GM19324 (cell line): ENCODE measurements around the gene DGKB.
"Not testable (repeated sequence)": the region's sequence is repeated elsewhere in the genome, so short reads cannot be mapped to it uniquely, and the experiment has no call there.

Source experiments
- ATAC-seq: cut with Tn5 transposase; IDR thresholded peaks from one replicate; pipeline ENCODE4 v1.9.1; 2021; ENCODE audit warnings: mild to moderate bottlenecking, moderate library complexity; ENCODE audit not compliant: unreplicated experiment, low FRiP score

Gene DGKB

DNA sequence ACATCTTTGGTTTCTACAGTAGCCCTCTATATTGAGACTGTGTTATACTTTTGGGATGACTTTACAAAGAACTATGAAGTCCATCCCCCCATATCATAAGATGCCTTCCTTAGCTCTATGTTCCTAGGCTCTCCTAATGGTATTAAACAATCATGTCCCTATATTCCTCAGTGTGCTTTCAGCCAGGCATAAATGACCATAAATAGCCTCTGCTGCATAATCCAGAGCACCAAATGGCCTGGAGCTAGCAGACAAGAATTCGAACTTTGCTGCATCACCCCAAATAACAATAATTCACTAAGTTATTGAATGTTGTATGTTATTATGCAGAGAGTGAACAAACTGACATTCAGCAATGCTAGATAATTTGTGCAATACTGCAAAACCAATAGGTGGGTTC is 405.2 kb downstream of the DGKB start:
- no peak for ATAC-seq

DNA sequence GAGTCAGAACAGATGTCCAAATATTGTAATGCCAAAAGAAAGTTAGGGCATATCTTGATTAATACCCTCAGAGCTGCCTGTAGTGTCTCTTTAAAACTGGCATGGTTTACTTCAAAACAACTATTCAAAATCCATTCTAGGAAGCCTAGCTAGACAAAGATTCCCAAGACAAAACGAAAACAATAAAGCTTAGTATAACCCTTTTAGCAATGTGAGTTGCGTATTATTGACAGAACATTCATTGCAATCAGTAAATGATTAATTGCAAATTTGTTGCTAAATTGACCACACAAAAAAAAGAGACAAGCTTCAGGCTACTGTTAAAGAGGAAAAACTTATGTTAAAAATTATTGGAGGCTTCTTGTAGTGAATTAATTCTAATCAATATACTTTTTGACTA is 406.9 kb downstream of the DGKB start:
- no peak for ATAC-seq

DNA sequence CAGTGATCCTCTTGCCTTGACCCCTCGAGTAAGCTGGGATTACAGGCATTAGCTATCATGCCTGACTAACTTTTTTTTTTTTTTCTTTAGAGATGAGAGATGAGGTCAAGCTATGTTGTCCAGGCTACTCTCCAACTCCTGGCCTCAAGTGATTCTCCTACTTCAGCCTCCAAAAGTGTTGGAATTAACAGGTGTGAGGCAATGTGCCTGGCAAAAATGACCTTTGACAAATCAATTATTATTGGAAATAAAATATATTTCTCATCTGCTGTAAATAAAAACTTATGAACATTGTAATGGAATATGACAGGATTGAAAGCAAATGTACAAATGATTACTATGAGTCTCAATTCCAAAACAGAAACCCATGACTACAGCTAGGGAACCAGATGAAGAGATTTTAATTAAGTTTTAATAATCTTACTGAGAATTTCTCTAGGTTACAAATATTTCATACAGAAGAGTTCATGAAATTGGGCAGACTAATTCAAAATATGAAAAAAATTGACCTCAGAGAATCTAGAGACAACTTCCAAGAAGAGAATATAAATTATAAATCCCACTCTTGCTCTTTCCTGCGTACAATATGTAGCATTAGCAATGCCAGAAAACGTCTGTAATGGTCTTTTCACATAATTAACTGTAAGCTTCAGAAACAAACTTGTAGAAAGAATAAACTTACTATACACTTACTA is 414.7 kb downstream of the DGKB start:
- no peak for ATAC-seq

DNA sequence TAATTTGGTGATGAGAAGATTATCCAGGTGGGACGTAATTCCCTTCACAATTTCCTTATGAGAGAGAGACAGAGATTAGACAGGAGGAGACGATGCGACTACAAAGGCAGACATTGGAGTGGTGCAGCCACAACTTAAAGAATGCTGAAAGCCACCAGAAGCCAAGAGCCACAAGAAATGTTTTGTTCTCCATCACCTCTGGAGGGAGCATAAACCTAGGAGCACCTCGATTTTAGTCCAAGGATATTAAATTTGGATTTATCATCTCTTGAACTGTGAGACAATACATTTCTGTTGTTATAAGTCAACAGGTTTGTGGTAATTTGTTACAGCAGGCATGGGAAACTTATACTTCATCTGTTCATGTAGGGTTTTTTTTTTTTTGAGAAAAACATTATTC is 418.9 kb downstream of the DGKB start:
- ATAC-seq, result no peak

DNA sequence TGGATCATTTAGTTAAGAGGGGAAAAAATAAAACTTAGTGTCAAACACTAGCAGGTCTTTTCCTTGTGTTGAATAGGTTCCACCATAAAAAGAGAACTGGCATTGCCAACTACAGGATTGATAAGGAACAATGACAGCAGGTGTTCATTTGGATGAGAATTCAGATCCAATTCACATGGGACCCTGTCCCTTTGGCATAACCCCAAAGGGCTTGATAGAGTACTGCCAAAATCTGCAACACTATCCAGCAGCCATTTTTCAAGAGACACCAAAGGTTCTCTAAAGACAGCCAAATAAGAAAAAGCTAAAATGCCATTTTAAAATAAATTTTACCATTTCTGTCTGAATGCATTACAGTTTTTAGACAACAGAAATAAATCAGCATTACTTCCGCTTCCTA is 422.3 kb downstream of the DGKB start:
- ATAC-seq, result no peak

DNA sequence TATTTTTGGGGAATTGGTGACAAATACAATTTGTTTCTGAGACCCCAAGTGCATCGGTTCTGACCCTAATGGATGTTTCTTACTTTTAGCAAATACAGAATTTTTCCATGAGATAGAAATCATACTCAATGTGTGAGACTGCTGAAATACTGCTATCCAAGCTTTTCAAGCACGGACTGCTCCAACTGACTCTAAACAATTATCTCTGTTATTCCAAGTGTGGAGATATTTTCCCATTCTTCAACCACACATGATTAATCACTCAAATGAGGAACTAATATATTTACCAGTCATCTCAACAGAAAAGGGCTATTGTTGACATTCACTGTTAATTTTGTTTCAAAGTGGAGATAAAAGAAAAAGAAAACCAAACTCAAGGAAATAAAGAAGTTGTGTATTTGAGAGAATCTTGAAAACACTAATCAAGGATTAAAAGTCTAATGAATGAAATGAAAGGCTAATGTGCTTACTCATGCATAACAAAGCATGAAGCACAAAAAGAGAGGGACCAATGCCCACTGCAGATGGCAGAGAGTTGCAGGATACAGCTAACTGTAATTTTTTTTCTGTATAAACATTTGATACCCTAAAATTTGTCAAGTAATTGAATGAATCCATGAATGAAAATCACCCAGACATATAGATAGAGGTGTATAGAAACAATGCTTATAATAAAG is 423.6 kb downstream of the DGKB start:
- no peak for ATAC-seq

DNA sequence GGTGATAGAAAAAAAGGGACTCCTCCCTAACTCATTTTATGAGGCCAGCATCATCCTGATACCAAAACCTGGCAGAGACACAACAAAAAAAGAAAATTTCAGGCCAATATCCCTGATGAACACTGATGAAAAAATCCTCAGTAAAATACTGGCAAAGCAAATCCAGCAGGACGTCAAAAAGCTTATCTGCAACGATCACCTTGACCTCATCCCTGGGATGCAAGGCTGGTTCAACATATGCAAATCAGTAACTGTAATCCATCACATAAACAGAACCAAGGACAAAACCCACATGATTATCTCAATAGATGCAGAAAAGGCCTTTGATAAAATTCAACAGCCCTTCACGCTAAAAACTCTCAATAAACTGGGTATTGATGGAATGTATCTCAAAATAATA is 440.8 kb downstream of the DGKB start:
- not testable (repeated sequence) for ATAC-seq

DNA sequence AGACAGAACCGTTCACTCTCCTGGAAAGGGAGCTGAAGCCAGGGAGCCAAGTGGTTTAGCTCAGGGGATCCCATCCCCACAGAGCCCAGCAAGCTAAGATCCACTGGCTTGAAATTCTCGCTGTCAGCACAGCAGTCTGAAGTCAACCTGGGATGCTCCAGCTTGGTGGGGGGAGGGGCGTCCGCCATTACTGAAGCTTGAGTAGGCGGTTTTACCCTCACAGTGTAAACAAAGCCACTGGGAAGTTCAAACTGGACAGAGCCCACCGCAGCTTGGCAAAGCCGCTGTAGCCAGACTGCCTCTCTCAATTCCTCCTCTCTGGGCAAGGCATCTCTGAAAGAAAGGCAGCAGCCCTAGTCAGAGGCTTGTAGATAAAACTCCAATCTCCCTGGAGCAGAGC is 443.7 kb downstream of the DGKB start:
- not testable (repeated sequence) for ATAC-seq

DNA sequence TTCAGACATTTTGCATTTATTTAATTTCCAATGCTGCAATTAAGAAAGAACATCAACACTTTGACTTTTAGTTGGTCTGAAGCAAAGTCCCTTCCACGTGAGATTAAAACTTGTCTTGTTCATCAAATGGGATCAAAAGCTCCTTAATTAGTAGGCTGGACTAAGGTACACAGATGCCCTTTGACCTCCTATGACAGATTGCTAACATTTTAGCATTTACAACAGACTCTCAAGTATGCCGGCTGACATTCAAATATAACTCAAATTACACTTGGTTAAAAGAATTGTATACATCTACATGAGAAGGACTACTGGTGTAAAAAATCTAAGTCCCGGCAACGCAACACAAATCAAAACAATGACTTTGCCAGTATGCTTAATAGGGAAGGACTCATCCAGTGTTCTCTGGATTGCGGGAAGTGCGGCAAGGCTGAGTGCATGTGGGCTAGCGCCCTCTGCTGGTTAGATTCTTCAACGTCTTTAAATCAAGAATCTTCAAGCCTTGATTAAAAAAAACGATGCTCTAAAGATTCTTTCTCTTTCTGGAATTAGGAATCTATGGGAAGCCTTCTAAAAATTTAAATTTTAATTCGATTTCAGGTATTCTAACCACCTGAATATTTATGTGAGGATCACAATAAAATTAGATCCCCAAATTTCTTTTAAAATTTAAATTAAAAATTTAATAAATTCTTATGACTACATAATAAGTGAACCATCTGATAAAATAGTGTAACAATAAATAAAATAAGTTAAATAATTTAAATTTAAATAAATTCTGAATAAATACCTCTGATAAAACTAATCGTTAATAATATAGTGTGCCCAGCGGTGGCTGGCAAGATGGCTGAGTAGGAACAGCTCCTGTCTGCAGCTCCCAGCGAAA is 444.7 kb downstream of the DGKB start:
- ATAC-seq, result no peak

DNA sequence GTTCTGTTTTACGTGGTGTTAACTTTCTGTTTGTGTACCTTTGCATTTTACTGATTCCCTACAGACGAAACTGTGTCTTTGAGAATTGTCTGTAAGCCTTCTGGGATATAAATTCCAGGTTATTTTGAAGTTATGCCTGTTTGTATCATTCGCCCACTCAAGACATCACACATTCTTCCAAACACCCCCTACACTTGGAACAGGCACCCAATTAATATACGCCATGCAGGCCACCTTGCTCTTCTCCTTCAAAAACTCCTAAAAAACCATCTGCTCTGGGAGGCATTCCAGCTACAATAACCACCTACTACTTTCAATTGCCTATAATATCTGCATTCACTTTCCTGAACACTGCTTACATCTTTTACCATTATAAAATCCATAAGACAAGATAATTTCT is 453.3 kb downstream of the DGKB start:
- ATAC-seq, result no peak

DNA sequence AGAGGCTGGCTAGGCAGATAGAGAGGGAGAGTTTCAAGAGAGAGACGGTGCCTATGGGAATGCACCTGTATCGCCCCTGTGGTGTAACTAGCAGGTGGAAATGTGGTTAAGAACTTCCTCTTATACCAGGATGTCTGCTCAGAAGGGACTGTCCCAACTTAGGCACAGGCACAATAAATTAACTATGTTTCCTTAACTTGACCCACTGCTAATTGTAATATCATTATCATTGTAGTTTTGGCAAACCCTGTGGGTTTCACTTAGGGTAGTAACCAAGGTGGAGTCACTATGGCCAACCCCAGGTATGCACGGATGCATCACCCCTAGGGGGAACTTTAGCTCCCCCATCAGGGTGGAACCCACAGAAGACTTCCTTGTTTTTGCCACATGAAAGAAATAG is 455.7 kb downstream of the DGKB start:
- ATAC-seq, result peak; percentile 44

DNA sequence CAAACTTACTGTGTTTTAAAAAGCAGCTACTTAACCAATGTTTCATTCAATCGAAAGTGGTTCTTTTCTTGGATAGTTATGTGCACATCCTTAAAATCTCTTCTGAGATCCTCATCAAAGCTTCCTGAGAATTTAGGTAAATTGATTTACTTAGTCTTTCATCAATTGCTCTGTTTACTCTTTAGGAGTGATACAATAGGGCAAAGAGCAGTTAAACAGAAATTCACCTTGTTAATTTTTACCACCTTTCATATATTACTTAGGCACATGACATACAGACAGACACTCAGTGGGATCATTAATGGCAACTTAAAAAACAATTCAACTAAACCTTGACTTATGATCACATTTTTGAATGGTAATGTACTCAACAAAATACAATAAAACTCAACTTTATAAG is 456.3 kb downstream of the DGKB start:
- ATAC-seq, result no peak

DNA sequence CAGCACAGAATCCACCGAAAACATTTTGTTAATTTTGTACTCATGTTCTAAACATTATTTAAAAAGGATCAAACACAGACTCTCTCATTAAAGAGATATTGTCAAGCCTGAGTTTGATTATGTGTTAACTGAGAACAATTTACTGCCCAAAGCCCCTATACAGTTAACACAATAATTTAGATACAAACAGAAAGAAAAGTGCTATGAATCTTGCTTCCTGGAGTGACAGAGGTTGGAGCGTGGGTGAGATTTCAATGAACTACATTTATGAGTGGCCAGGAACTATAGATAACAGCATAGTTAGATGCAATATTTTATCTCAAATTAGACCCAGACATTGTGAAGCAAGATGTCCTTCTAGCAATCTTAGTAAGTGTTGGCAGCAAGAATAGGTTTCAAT is 464.2 kb downstream of the DGKB start:
- no peak for ATAC-seq

DNA sequence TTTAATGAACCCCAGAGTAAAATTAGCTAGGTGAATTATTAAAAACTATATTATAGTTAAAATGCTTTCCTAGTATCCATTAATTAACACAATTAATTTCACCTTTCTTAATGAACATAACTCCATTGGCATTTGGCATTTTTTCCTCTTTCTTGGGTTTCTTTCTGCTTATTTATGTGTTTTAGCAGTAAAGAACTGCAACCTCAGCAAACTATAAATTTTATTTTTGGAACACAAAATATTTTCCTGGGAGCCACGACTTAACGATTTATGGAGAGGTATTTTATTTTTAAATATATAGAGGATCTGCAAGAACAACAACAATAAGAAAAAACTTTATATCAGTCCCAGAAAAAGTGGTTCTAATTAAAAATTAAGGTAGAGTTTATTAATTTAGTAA is 465.7 kb downstream of the DGKB start:
- ATAC-seq, result no peak

DNA sequence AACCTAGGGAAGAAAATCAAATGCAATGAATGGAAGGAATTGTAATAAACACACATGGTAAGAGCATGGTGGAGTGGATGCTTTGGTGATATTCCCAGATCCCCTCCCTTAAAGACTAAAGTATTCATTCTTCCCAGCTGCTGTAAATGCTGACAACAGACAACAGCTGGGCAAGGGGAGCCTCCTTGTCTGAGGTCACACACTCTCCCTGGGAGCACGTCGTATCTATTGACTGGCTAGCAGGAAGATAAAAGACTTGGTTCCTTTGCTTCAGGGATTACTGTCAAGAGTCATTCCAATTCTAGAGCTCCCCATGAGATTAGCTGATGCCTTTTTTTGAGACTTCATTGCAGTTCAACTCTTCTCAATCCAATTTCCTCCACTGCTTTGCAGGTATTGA is 469.6 kb downstream of the DGKB start:
- ATAC-seq, result no peak

DNA sequence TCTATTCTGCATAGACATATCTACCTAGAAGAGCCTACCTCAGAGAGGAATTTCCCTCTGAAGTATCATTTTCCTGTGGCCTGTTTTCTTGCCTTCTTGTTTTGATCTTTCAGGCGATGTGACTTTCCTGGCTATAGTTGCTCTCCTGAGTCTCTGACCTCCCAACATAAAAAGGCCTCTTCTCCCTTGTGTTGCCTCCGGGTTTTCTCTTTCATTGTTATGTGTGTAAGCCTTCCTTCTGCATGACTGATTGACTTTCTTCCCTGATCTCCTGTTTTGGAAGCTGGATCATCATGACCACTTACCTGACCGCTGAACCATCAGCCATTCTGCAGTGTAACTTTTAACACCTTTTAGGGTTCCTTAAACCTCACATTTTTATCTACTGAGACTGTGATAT is 471.6 kb downstream of the DGKB start:
- ATAC-seq, result no peak

DNA sequence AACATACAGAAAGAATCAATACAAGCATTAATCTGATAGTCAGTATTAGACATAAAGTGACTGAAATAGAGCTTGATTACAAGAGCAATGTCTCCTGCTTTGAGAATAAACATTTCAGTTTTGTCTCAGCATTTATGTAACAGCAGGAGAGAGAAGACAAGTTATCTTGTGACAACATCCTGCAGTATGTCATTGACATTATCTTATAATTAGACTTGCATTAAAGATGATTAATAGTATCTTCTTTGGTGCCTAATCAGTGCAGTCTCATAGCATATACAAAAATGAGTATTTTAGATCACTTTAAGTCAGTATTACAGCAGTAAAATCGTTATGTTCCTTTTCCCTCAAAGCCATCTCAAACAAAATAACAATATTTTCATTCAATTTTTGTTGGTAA is 477.0 kb downstream of the DGKB start:
- ATAC-seq, result no peak

DNA sequence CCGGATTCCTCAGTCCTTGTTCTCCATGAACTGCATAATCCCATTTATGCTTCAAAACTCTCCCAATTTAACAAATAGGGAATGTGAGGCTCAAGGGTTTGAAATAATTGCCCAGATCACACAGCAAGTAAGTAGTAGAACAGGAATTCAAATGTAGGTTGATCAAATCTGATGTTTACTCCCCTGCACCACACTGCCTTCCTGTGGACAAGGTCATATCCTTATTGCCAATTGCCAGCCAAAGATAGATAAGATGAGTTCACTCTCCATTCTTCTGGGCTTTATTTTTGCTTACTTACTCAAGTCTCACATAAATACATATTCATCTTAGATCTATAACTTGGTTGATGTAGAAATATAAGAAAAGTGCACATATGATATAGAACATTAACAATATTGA is 477.9 kb downstream of the DGKB start:
- ATAC-seq, result no peak

DNA sequence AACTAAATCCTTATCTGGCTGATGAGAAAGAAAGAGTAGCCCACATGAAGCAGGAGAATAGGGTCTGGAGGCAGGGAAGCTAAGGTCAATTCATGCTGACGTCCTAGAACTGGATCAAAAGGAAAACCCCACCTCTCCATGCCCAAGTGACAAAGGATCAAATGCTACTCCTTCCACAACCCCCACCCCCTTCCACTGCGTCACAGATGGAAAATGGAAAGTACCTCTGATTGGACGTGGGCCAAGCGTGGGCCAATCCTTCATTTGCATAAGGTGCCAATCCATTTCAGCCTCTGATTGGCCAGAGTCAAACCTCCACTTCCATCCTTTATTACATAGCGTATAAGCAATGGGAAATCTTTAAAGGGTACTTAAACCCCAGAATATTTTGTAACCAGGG is 481.8 kb downstream of the DGKB start:
- no peak for ATAC-seq

DNA sequence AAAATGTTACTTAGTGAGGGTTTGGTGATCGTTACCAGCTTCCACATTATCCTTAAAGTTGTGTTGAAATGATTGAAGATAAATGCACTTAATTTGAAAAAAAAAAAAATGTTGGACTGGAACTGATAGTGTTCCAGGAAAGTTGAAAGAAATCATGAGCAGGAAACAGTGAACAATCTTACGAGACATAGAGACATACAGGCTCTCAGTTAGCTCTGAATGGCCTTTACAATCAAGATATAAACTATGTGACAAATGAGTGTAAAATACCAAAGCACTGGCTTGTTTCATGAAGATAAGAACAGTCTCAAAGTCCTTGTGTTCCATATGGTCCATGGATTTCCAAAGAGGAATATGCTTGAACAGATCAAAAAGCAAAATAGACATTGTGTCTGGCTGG is 483.0 kb downstream of the DGKB start:
- ATAC-seq, result no peak

DNA sequence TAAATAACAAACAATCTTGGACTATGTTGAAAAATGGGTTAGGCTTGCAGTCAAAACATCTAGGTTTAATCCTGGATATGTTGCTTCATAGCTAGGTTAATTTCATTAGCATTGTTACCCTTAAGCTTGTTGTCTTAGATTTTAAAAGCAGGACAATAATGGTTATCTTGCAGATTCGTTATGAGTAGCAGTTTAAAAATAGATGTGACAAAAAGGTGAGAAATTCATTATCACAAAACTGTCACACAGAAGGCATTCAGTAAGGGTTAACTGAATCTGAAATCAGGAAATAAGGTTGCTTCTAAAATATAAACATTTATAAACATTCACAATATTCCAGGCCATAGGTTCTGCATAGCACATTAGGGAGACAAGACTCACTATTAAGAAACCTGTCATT is 483.9 kb downstream of the DGKB start:
- no peak for ATAC-seq
